ENCODE data around the gene LNX2. TPM values are rescaled to one million over a fixed set of nuclear protein-coding genes. Genes with fewer than 3 reads are reported as not detected.
"Not testable (repeated sequence)": the region's sequence is repeated elsewhere in the genome, so short reads cannot be mapped to it uniquely, and the experiment has no call there.

LNX2 gene
- total RNA-seq, 2 experiments from 2014 or later: 8.0 to 8.3 TPM

DNA sequence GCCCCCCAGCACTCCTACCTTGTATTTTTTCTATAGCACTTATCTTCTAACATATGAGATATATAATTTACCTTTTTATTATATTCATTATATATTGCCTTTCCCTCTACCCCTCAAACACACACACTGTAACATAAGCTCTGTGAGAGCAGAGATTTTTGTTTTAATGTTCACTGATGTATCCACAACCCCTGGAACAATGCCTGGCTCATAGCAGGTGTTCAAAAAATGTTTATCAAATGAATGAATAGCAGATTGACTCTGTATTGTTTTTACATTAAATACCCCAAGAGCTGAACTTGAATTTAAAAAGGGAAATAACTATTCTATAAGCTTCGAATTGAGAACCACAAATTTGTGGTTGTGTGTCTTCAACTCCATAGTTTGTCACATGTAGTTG lies 12.3 kb upstream of the LNX2 start:
- no peak overlapping the region for H3K27ac Mint-ChIP-seq

DNA sequence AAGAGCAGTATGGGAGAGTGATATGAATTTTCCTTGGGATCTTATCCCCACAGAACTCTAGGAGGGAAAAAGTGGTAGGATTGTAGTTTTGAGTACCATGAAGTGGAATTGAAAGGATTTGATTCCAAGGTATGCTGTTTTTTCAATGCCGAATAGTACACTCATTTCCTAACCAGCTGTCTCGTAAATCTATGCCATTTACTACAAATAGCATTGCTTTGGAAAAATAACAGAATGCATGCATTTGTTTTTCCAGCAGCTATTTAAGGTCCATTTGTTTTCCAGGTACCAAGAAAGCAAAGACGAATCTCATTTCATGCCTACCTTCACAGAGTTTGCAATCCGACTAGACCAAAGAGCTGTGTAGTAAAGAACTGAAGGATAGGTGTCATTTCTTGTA lies 11.9 kb upstream of the LNX2 start:
- Mint-ChIP-seq H3K27me3 (no peaks in the 10 kb centered on the region), H3K4me3 (no peak overlapping the region), H3K36me3 (peaks cover 35% of the 10 kb centered on the region), H3K4me1 (peaks cover 25% of the 10 kb centered on the region), H3K27ac (no peak overlapping the region), H3K9me3 (no peaks in the 10 kb centered on the region)
- POLR2A ChIA-PET: interaction anchor here (1.2 kb wide), 1 partner anchor 10 kb away, joined by 3 read pairs; no protein-coding TSS in a partner anchor
- ATAC-seq (ENCODE audit: low read depth) (no peak), DNase-seq (no peak)

More for the DNA sequence above, 12.3 kb upstream of the LNX2 start:
- Mint-ChIP-seq H3K27me3 (no peaks in the 10 kb centered on the region), H3K36me3 (peaks cover 30% of the 10 kb centered on the region), H3K4me3 (no peak overlapping the region), H3K9me3 (no peaks in the 10 kb centered on the region), H3K4me1 (peaks cover 23% of the 10 kb centered on the region)
- ATAC-seq (ENCODE audit: low read depth) (no peak), DNase-seq (no peak)
- POLR2A ChIA-PET: interaction anchor here (1.2 kb wide), 1 partner anchor 10 kb away, joined by 3 read pairs; no protein-coding TSS in a partner anchor

DNA sequence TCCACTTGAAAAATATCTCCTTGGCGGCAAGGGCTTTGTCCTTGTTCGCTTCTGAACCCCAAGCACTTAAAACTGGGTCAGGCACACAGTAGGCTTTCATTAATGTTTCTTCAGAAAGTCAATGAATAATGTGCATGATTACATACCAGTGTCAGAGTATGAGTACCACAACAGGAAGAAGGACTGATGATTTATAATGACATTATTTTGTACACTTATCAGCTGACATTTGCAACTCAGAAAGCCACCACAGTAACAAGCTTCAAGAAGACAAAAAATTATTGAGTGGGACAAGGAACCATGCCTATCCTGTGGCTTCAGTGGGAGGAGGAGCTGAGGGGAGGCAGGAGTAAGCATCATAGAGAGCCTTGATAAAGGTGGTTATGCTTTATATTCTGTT lies 11.3 kb upstream of the LNX2 start:
- no peak overlapping the region for H3K27ac Mint-ChIP-seq
- H3K4me3 Mint-ChIP-seq: no peak overlapping the region
- no peaks in the 10 kb centered on the region for H3K9me3 Mint-ChIP-seq
- H3K4me1 Mint-ChIP-seq: peaks cover 24% of the 10 kb centered on the region
- H3K36me3 Mint-ChIP-seq: peaks cover 33% of the 10 kb centered on the region
- no peaks in the 10 kb centered on the region for H3K27me3 Mint-ChIP-seq
- DNase-seq (no peak), ATAC-seq (ENCODE audit: low read depth) (no peak)
- POLR2A ChIA-PET: no interaction called here

DNA sequence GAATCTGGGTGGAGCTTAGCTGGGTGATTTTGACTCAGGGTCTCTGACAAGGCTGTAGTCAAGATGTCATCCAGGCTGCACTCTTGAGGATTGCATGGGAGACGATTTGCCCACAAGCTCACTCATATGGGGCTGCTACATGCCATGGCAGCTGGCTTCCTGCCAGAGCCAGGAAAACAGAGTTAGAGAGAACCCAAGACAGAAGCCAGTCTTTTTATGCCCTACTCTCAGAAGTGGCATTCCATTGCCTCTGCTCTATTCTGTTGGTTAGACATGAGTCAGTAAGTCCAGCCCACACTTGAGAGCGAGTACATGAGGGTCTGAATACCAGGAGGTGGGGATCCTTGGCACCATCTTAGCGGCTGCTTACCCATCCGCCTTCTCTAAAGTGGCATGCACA lies 10.8 kb upstream of the LNX2 start:
- Mint-ChIP-seq H3K9me3 (no peaks in the 10 kb centered on the region), H3K4me1 (peaks cover 26% of the 10 kb centered on the region), H3K36me3 (peaks cover 36% of the 10 kb centered on the region), H3K4me3 (no peak overlapping the region), H3K27me3 (no peaks in the 10 kb centered on the region), H3K27ac (no peak overlapping the region)
- POLR2A ChIA-PET: interaction anchor here (1.1 kb wide), 1 partner anchor 9 kb away, joined by 3 read pairs; the partner anchor contains the start of gene POLR1D
- DNase-seq (no peak), ATAC-seq (ENCODE audit: low read depth) (no peak)

DNA sequence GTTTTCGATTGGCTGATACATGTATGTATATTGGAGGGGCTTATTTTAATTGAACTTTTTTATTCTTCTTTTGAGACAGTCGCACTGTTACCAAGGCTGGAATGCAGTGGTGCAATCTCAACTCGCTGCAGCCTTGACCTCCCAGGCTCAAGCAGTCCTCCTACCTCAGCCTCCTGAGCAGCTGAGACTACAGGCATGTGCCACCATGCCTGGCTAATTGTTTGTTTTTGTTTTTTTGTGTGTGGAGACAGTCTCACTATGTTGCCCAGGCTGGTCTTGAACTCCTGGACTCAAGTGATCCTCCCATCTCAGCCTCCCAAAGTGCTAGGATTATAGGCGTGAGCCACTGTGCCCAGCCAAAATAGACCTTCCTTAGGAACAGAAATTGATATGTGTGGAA lies 8.4 kb upstream of the LNX2 start:
- POLR2A ChIA-PET: interaction anchor here (1.8 kb wide), 1 partner anchor 8 kb away, joined by 5 read pairs; the partner anchor contains the start of gene LNX2
- Mint-ChIP-seq H3K36me3 (peaks cover 51% of the 10 kb centered on the region), H3K4me1 (peaks cover 40% of the 10 kb centered on the region)
- not testable (repeated sequence) for H3K4me3 Mint-ChIP-seq; H3K27ac Mint-ChIP-seq; H3K27me3 Mint-ChIP-seq; H3K9me3 Mint-ChIP-seq; DNase-seq; ATAC-seq (ENCODE audit: low read depth)

DNA sequence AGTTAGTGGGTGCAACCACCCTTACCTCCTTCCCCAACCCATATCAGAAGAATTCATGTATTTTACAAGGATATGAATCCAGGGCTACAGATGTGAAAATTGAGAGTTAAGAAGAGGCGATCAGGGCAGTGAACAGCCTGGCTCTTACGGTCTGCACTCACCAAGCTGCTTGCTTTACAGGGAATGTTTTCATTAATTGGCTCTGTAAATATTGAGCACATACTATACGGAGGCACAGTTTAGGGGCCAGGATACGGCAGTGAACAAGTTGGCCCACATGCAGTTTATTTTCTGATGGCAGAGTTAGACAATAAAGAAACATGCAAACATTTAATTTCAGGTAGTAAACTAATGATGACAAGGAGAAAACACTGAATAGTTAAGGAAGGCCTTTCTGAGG lies 7.8 kb upstream of the LNX2 start:
- no peaks in the 10 kb centered on the region for H3K9me3 Mint-ChIP-seq
- no peaks in the 10 kb centered on the region for H3K27me3 Mint-ChIP-seq
- peaks cover 57% of the 10 kb centered on the region for H3K36me3 Mint-ChIP-seq
- DNase-seq (no peak), ATAC-seq (ENCODE audit: low read depth) (no peak)
- POLR2A ChIA-PET: no interaction called here
- H3K4me3 Mint-ChIP-seq: no peak overlapping the region
- H3K27ac Mint-ChIP-seq: no peak overlapping the region
- peaks cover 45% of the 10 kb centered on the region for H3K4me1 Mint-ChIP-seq

DNA sequence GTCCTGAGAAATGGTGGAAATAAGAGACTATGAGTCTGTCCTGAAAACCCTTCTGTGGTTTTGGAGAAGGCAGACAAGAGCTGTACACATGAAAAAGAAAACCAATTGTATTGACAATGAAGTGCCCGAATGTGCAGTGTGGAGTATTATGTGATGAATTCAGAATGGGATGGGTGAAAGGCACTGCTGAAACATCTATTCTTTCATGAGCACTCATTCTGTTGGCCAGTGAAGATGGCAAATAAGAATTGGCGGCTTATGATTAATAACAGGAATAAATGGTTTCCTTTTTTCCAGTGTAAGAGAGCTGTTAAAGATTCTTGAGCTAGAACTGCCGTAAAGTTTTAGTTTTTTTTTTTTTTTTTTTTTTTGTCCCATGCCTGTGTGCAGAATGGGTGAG lies 7.1 kb upstream of the LNX2 start:
- Mint-ChIP-seq H3K27ac (no peak overlapping the region), H3K4me3 (no peak overlapping the region), H3K36me3 (peaks cover 56% of the 10 kb centered on the region), H3K27me3 (no peaks in the 10 kb centered on the region), H3K4me1 (peaks cover 51% of the 10 kb centered on the region), H3K9me3 (no peaks in the 10 kb centered on the region)
- no peak for ATAC-seq (ENCODE audit: low read depth)
- DNase-seq: no peak
- POLR2A ChIA-PET: no interaction called here

DNA sequence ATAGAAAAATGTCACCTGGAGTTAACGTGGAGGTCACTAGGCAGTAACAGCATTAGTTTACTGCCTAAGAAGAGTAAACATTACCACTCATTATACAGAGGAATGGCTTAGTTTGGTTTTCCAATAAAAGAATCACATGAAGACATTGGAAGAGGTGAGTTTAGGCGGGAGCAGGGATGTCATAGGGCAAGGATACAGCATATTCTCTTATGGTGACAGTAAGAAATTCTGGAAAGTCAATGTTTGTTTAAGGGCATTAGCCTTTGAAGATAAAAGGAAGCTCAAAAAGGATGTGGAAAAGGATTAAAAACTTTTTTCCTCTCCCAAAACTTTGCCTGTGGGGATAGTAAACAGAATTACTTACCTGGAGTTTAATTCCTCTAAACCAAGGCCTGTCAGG lies 5.5 kb upstream of the LNX2 start:
- no peak overlapping the region for H3K27ac Mint-ChIP-seq
- DNase-seq (no peak), ATAC-seq (ENCODE audit: low read depth) (no peak)
- POLR2A ChIA-PET: no interaction called here
- H3K9me3 Mint-ChIP-seq: no peaks in the 10 kb centered on the region
- no peaks in the 10 kb centered on the region for H3K27me3 Mint-ChIP-seq
- H3K4me1 Mint-ChIP-seq: peaks cover 45% of the 10 kb centered on the region
- peaks cover 52% of the 10 kb centered on the region for H3K36me3 Mint-ChIP-seq
- no peak overlapping the region for H3K4me3 Mint-ChIP-seq

DNA sequence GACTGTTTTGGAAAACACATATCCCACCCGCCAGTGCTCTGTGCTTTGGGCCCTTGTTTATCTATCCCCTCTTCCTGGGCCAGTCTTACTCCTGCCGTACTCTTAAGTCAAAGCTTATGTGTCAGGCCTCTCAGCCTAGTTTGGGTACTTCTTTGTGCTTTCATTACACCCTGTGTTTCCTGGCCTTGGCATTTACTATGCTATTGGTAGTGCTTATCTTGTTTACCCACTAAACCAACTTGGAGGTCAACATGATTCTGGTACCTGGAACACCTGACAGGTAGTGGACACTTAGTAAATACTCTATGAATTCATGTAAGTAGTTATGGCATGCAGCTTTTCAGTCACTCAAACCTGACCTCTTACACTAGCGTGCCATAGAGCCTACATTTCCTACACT lies 3.7 kb upstream of the LNX2 start:
- ATAC-seq (ENCODE audit: low read depth) (no peak), DNase-seq (no peak)
- peaks cover 45% of the 10 kb centered on the region for H3K4me1 Mint-ChIP-seq
- peaks cover 45% of the 10 kb centered on the region for H3K36me3 Mint-ChIP-seq
- H3K9me3 Mint-ChIP-seq: no peaks in the 10 kb centered on the region
- H3K4me3 Mint-ChIP-seq: peak overlapping the region; percentile 5
- H3K27me3 Mint-ChIP-seq: no peaks in the 10 kb centered on the region
- POLR2A ChIA-PET: no interaction called here
- no peak overlapping the region for H3K27ac Mint-ChIP-seq

DNA sequence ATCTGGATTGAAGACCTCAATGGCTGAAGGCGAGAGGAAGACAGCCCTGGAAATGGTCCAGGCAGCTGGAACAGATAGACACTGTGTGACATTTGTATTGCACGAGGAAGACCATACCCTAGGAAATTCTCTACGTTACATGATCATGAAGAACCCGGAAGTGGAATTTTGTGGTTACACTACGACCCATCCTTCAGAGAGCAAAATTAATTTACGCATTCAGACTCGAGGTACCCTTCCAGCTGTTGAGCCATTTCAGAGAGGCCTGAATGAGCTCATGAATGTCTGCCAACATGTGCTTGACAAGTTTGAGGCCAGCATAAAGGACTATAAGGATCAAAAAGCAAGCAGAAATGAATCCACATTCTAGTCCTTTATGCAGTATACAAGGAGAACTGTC lies 2.6 kb upstream of the LNX2 start:
- POLR2A ChIA-PET: interaction anchor here (1.0 to 1.2 kb wide), 3 partner anchors 8 to 173 kb away, joined by 3 read pairs; partner anchors contain the start of gene MTIF3
- H3K36me3 Mint-ChIP-seq: peaks cover 39% of the 10 kb centered on the region

DNA sequence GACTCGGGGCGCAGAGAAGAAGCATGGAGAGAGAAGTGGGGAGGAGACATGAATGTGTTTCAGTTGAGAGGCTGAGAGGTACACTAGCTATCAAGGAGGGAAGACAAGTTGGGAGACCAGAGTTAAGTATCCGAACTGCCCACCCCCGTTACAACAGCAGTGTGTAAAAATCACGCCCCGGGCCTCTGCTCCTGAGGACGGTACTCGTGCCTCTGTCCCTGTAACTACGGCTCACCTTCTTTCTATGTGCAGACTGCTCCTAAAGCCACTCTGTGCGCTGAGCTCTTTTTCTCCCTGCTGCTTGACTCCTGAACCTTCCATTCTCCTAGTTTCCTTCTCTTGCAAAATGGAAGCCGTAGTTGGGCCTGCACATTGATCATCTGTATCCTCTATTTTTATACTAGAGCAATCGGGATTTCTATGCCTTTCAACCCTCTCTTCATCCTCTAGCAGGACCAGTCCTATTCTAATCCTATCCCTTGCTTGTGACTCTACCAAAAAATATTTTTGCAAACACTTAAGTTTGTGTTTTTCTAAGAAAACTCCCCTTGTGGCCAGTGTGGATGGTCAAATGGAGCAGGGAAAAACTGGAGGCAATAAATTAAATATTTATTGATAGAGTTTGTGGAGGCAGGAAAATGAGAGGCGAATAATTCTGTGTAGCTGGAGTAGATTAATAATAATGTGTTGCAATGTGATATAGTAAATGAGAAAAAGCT lies 1.9 kb upstream of the LNX2 start:
- no peak for ATAC-seq (ENCODE audit: low read depth)
- POLR2A ChIA-PET: interaction anchor here (0.5 to 3.2 kb wide), 5 partner anchors 8 to 516 kb away, joined by 3 to 26 read pairs (median 3); partner anchors contain the start of genes GTF3A, MTIF3 and PAN3
- H3K4me1 Mint-ChIP-seq: peaks cover 56% of the 10 kb centered on the region
- no peaks in the 10 kb centered on the region for H3K27me3 Mint-ChIP-seq
- H3K36me3 Mint-ChIP-seq: peaks cover 33% of the 10 kb centered on the region
- H3K9me3 Mint-ChIP-seq: no peaks in the 10 kb centered on the region
- H3K27ac Mint-ChIP-seq: peak overlapping the region; percentile 91
- no peak for DNase-seq
- H3K4me3 Mint-ChIP-seq: peak overlapping the region; percentile 99

More for the DNA sequence above, 2.6 kb upstream of the LNX2 start:
- Mint-ChIP-seq H3K9me3 (no peaks in the 10 kb centered on the region), H3K27me3 (no peaks in the 10 kb centered on the region), H3K4me1 (peaks cover 53% of the 10 kb centered on the region), H3K27ac (peak overlapping the region; percentile 32), H3K4me3 (peak overlapping the region; percentile 99)
- no peak for ATAC-seq (ENCODE audit: low read depth)
- DNase-seq: no peak

DNA sequence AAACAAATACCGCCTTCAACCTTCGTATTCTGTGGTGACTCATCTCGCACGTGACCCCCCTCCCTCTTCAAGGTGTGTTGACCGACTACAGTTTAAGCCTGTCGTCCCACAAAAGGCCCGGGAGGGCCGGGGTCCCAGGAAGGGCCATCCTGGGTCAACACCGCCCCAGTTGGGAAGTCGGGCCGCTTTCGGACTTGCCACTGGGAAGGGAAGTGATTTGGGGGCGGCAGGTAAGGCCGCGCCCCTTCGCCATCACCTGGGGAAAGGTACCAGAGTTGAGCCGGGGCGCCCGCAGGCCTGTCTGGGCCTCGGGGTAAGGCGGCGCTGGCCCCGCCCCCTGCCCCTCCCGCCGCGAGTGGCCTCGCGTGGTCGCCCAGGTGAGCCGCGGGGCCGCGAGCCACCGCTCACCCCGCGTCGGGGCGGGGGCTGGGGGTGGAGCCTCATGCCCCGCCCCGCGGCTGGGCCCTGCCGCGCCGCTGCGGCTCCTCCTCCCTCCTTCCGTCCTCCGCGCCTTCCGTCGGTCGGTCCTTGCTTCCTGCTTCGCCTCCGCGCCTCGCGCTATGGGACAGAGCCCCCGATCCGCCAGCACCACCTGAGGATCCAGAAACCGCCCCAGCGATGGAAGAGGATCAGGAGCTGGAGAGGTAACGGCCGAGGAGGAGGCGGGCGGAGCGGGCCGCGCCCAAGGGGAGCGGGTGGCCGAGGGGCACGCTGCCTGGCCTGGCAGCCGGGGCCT lies 1.2 kb upstream of the LNX2 start, which contains the start of gene POLR1D:
Gene POLR1D, plus strand, starts transcription at position 527 of the 736 bp plus-strand sequence. Its CDS starts 92 bp downstream, at position 619.
- peaks cover 32% of the 10 kb centered on the region for H3K36me3 Mint-ChIP-seq
- no peaks in the 10 kb centered on the region for H3K9me3 Mint-ChIP-seq
- peaks cover 51% of the 10 kb centered on the region for H3K4me1 Mint-ChIP-seq
- ATAC-seq (ENCODE audit: low read depth) (peak; percentile 56), DNase-seq (peak; percentile 87)
- H3K27me3 Mint-ChIP-seq: no peaks in the 10 kb centered on the region
- peak within 1 kb of the TSS; percentile 95 for H3K27ac Mint-ChIP-seq
- POLR2A ChIA-PET: interaction anchor here (0.5 to 3.2 kb wide), 12 partner anchors 8 to 1399 kb away, joined by 3 to 26 read pairs (median 4); partner anchors contain the start of genes GTF3A, MTIF3 and PAN3
- H3K4me3 Mint-ChIP-seq: peak within 1 kb of the TSS; percentile 99

DNA sequence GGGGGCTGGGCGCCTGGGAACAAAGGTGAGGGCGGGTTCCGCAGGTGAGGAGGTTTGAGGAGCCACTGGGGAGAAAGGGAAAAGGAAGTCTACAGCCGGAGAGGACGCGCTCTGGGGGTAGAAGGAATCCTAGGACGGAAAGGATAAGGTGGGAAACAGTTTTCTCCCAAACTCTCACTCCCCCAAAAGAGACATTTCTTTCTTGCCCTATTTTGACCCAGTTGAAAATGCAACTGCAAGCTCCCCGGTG lies 712 bp upstream of the LNX2 start:
- peaks cover 48% of the 10 kb centered on the region for H3K4me1 Mint-ChIP-seq
- ATAC-seq (ENCODE audit: low read depth) (no peak), DNase-seq (no peak)
- H3K27me3 Mint-ChIP-seq: no peaks in the 10 kb centered on the region
- peaks cover 28% of the 10 kb centered on the region for H3K36me3 Mint-ChIP-seq
- POLR2A ChIA-PET: interaction anchor here (0.6 to 3.2 kb wide), 15 partner anchors 9 to 1398 kb away, joined by 3 to 26 read pairs (median 5); partner anchors contain the start of genes GTF3A, MTIF3 and PAN3
- peak overlapping the region; percentile 95 for H3K27ac Mint-ChIP-seq
- no peaks in the 10 kb centered on the region for H3K9me3 Mint-ChIP-seq
- peak overlapping the region; percentile 89 for H3K4me3 Mint-ChIP-seq
